Neuron (in vitro differentiated cells): ENCODE measurements around the gene ALPP.
"Not testable (repeated sequence)": the region's sequence is repeated elsewhere in the genome, so short reads cannot be mapped to it uniquely, and the experiment has no call there.

Experiments used
- H2AFZ ChIP-seq: one replicate; pipeline ENCODE4 v1.6.1; 2013; ENCODE audit warnings: low read depth, mild to moderate bottlenecking, inconsistent platforms, low read length, moderate library complexity
- H3K27me3 ChIP-seq: one replicate; pipeline ENCODE4 v1.6.1; 2013; ENCODE audit warnings: low read length; ENCODE audit not compliant: insufficient read depth
- H3K36me3 ChIP-seq: one replicate; pipeline ENCODE4 v1.6.1; 2013; ENCODE audit warnings: low read length; ENCODE audit not compliant: insufficient read depth
- H3K4me1 ChIP-seq: one replicate; pipeline ENCODE4 v1.6.1; 2013; ENCODE audit warnings: low read length; ENCODE audit not compliant: insufficient read depth
- H3K4me3 ChIP-seq: 2 replicates; pipeline ENCODE4 v1.5.1; 2013; ENCODE audit warnings: mild to moderate bottlenecking, low read length, moderate library complexity
- H3K9me3 ChIP-seq: one replicate; pipeline ENCODE4 v1.6.1; 2013; ENCODE audit warnings: low read length

Gene ALPP

DNA sequence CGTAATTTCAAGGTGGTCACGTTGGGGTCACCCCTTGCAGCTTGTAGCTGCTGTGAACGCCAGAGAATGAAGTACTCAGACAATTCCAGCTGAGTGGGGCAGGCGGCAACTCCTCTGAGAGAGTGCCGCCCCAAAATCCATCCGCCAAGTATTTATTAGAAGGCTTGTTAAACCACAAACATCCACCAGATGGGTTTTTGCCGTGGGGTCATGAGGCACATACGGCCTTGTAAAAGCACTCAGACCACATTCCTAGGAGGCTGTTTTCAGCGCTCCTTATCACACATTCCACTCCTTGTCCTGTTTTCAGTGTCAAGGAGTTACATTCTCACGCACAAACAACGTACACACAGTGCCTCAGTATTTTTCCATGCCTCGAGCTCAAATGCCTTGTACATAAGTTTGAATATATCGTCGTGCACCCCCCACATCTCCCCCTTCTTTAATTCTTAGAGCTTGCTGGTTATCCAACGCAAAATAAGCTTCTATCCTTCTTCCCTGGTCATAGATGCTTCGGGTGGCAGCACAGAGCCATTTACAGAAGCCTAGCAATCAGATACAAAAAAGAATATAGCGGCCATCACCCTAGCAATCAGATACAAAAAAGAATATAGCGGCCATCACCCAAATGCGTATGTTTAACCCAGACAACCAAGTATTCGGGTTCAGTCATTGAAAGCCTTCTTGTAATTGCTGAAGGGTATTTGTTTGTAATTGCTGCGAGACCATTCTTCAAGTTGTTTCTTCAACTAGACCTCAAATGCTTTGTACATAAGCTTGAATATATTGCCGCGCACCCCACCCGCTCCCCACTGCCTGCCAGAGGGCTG lies 7.3 kb downstream of the ALPP start:
- no peaks in the 10 kb centered on the region for H3K36me3 ChIP-seq
- H3K4me3 ChIP-seq: no peak overlapping the region
- H2AFZ ChIP-seq: no peak overlapping the region
- no peaks in the 10 kb centered on the region for H3K4me1 ChIP-seq
- H3K9me3 ChIP-seq: peaks cover 3% of the 10 kb centered on the region
- peaks cover 64% of the 10 kb centered on the region for H3K27me3 ChIP-seq

DNA sequence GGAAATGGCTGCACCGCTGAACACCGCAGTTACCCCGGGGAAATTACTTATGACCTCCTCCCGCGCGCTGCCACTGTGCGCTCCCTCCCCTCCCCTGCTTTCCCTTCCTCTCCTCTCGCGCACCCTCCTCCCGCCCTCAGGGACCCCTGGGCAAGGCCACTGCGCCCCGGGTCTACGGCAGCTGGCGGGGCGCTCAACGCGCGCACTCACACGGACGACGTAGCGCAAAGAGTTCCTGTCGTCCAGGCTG lies 7.9 kb downstream of the ALPP start:
- H3K27me3 ChIP-seq: peaks cover 69% of the 10 kb centered on the region
- H3K4me1 ChIP-seq: no peaks in the 10 kb centered on the region
- no peak overlapping the region for H2AFZ ChIP-seq
- peaks cover 3% of the 10 kb centered on the region for H3K9me3 ChIP-seq
- H3K36me3 ChIP-seq: no peaks in the 10 kb centered on the region
- H3K4me3 ChIP-seq: no peak overlapping the region

DNA sequence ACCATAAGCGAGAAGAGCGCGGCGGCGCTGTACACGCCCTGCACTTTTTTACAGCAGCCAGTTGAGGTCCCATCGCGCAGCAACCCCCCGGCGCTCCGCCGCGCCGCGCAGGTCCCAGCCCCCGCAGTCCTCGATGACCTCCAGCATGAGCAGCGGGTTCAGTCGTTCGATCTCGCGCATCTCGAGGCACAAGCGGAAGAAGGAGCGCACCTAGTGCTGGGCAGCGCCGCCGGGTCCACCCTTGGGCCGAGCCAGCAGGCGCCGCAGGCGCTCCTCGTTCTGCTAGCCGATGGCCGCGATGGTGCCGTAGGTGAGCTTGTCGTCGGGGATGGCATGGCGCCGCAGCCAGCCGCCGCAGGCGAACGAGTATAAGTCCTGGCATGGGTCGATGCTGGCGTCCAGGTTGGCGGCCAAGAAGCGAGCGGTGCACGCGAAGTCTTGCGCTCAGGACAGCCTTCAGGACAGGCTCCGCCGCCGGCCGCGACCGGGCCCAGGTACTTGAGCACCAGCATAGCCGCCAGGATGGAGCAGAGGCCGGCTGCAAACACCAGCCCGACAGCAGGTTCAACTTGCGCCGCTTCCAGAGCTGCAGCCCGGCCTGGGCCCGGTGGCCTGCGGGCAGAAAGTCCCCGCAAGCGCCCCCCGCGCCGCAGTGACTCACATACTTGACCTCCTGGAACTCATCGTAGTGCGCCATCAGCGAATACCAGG lies 8.3 kb downstream of the ALPP start:
- no peak overlapping the region for H3K4me3 ChIP-seq
- no peaks in the 10 kb centered on the region for H3K4me1 ChIP-seq
- no peaks in the 10 kb centered on the region for H3K36me3 ChIP-seq
- H3K27me3 ChIP-seq: peaks cover 69% of the 10 kb centered on the region
- peaks cover 3% of the 10 kb centered on the region for H3K9me3 ChIP-seq
- H2AFZ ChIP-seq: no peak overlapping the region

DNA sequence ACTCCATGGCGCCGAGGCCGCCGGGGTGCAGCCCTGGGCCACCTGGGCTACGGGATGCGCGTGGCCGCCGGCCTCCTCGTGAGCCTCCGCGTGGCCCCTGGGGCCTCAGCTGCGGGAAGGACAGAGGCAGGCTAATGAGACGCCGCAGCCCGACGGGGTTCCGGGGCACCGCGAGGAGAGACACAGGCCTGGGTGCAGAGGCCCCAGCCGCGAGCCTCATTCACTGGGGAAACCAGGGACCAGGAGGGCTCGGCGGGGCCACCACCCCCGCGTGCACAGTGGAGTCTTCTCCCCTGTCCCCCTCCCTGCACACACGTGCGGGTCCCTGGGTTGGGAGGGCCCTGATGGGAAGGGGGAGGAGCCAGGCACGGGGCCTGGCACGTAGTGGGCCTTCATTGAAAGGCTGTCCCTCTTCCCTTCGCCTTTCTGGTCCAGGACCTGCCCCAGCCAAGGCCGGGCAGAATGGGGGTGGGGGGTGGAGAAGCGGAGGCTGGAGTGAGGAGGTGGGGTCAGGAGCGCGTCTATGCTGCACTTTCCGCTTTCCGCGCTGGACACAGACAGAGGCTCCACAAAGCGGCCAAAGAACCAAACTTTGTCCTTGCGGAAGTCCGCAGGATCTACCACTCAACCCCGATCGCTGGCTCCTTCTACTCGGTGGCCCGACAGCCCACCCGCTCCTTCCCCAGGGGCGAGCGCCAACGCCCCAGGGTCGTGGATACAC lies 9.1 kb downstream of the ALPP start:
- H3K27me3 ChIP-seq: peaks cover 67% of the 10 kb centered on the region
- no peak overlapping the region for H3K4me3 ChIP-seq
- no peaks in the 10 kb centered on the region for H3K4me1 ChIP-seq
- H2AFZ ChIP-seq: no peak overlapping the region
- H3K36me3 ChIP-seq: no peaks in the 10 kb centered on the region
- peaks cover 3% of the 10 kb centered on the region for H3K9me3 ChIP-seq

DNA sequence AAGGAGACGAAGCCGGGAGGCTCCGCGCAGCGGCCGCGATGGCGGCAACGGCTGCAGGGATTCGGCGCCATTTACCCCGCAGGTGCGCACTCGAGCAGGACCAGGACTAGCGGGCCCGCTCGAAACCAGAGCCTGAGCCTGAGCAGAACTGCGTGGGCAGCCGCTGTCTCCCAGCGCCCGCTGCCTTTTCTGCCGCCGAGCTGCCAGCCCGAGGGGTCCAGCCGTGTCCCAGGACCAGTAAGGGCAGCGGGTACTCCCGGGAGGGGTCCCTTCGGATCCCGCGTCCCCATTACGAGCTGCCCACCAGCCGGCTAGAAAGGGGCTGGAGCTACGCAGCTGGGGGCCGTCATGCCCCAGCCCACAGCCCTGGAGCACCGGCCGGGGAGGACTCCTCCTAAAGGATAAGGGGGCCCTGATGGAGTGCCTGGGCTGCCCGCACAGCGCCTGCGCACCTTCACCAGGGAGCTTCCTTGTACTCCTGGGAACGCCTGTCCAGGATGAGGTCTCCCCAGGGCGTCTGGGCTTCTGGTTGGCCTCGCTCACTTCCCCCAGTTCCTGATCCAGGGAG lies 9.9 kb downstream of the ALPP start:
- H3K9me3 ChIP-seq: peaks cover 3% of the 10 kb centered on the region
- no peak overlapping the region for H3K4me3 ChIP-seq
- H3K4me1 ChIP-seq: no peaks in the 10 kb centered on the region
- peaks cover 63% of the 10 kb centered on the region for H3K27me3 ChIP-seq
- H3K36me3 ChIP-seq: no peaks in the 10 kb centered on the region
- H2AFZ ChIP-seq: no peak overlapping the region

DNA sequence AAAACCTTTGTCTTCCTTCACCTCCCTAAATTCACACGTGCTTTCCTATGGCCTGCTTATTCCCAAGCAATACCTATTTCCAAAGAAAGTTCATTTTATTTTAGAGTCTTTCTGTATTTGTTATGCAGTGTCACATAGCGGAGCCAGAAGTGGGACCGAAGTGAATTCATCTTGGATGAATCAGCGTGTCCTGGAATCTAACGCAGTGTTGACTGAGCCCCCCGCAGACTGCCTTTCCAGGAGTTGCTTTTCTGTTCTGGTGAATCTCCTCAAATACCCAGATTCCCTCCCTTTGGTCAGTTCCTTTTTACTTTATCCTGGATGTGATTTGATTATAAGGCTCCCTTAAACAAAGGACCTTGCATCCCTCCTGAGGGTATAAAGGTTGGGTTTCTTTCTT lies 10.8 kb downstream of the ALPP start:
- H3K36me3 ChIP-seq: no peaks in the 10 kb centered on the region
- no peaks in the 10 kb centered on the region for H3K4me1 ChIP-seq
- no peak overlapping the region for H3K4me3 ChIP-seq
- peaks cover 60% of the 10 kb centered on the region for H3K27me3 ChIP-seq
- peaks cover 3% of the 10 kb centered on the region for H3K9me3 ChIP-seq
- no peak overlapping the region for H2AFZ ChIP-seq

DNA sequence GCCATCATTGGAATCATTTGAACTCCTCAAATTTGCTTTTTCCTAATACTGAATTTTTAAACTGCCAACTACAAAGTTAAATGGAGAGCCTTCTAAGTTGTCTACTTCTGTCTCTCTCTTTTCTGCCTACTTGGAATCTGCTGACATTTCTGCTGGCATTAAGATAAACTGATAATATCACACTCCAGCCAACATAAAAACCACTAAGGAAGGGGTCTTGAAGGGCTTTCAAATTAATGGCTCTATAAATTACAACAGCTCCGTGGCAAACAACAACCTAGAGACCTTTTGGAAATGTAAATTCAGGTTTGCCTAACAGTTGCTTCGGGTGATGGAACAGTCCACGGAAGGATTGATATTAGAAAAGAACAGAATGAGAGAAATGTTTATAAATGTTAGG lies 12.1 kb downstream of the ALPP start:
- no peak overlapping the region for H2AFZ ChIP-seq
- no peak overlapping the region for H3K4me3 ChIP-seq
- H3K27me3 ChIP-seq: peaks cover 52% of the 10 kb centered on the region
- no peaks in the 10 kb centered on the region for H3K36me3 ChIP-seq
- H3K4me1 ChIP-seq: no peaks in the 10 kb centered on the region
- H3K9me3 ChIP-seq: peaks cover 3% of the 10 kb centered on the region

DNA sequence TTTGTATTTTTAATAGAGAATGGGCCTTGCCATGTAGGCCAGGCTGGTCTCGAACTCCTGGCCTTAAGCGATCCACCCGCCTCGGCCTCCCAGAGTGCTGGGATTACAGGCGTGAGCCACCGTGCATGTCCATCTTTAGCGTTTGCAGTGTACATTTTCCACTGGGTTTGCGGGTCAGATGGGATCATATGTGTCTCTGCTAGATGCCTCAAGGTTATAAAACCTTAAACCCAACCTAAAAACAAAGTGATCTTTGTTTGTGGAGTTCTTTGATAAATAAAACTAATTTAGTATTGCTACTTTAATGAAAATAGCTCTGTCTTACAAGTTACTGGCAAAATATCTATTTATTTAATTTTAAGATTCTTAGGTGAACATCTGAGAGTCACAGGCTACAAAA lies 15.0 kb downstream of the ALPP start:
- Histone ChIP-seq H3K4me3 (no peak overlapping the region), H3K4me1 (no peaks in the 10 kb centered on the region), H3K9me3 (no peaks in the 10 kb centered on the region), H3K27me3 (peaks cover 25% of the 10 kb centered on the region), H2AFZ (no peak overlapping the region), H3K36me3 (no peaks in the 10 kb centered on the region)

DNA sequence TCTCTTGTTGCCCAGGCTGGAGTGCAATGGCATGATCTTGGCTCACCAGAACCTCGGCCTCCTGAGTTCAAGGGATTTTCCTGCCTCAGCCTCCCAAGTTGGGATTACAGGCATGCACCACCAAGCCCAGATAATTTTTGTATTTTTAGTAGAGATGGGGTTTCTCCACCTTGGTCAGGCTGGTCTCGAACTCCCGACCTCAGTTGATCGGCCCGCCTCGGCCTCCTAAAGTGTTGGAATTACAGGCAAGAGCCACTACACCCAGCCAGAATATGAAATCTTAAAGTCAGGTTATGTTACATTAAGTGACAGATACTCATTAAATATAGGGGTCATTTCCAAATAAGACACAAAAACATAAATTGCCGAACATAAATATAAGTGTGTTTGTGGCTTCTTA lies 15.9 kb downstream of the ALPP start:
- H3K4me1 ChIP-seq, H3K9me3 ChIP-seq, H3K36me3 ChIP-seq, H2AFZ ChIP-seq, H3K4me3 ChIP-seq: not testable (repeated sequence)
- peaks cover 17% of the 10 kb centered on the region for H3K27me3 ChIP-seq

DNA sequence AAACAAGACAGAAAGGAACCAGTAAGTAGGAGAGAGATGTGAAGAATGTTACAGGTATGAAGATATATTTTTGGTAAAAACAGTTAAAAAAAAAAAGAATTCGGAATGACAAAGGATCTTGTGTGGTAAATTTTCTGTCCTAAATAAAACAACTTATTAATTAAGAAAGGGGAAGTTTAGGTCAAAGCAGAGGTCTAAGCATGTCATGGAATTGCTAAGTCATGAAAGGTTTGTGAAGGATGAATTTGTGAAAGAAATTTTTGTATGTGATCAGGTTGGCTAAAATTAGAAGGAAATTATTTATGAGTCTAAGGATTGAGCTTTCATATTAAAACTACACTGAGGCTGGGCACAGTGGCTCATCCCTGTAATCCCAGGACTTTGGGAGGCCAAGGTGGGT lies 17.0 kb downstream of the ALPP start:
- Histone ChIP-seq H3K9me3 (no peaks in the 10 kb centered on the region), H2AFZ (no peak overlapping the region), H3K36me3 (no peaks in the 10 kb centered on the region), H3K4me3 (no peak overlapping the region), H3K27me3 (peaks cover 8% of the 10 kb centered on the region), H3K4me1 (no peaks in the 10 kb centered on the region)

DNA sequence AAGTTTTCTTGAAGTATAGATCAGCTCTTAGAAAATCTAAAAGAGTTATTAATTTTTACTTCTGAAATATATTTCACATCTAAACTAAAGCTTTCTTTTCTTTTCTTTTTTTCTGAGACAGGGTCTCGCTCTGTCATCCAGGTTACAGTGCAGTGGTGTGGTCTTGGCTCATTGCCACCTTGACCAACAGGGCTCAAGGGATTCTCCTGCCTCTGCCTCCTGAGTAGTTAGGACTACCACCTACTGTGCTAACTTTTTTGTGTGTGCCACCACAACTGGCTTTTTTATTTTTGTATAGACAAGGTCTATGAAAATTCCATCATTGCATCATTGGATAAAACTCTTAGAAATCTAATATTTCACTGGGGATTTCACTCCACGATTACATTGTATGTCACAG lies 18.1 kb downstream of the ALPP start:
- Histone ChIP-seq H3K4me1 (no peaks in the 10 kb centered on the region), H2AFZ (no peak overlapping the region), H3K9me3 (no peaks in the 10 kb centered on the region), H3K27me3 (no peaks in the 10 kb centered on the region), H3K4me3 (no peak overlapping the region), H3K36me3 (no peaks in the 10 kb centered on the region)

DNA sequence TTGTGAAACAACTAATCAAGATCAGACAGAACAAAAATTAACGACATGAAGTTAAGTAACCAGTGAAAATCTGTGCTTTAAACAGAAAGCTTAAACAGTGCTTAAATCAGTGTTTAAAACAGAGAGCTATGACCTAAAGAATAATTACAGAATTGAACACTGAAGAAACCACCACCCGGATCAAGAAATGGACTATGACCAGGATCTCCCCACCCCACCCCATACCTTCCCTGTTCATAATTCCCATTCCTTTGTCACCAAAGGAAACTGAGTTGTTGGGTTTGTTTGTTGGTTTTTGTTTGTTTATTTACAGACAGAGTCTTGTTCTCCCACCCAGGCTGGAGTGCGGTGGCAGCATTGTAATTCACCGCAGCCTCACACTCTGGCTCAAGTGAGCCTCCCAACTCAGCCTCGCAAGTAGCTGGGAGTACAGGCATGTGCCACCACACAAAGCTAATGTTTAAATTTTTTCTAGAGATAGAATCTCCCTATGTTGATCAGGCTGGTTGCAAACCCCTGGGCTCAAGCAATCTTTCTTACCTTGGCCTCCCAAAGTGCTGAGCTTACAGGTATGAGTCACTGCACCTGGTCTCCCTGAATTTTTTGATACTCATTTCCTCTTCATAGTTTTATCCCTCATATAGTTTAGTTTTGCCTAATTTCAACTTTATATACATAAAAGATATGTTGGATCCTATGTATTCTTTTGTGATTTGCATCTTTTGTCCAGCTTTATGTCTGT lies 19.9 kb downstream of the ALPP start:
- Histone ChIP-seq H3K4me3 (no peak overlapping the region), H3K36me3 (no peaks in the 10 kb centered on the region), H3K9me3 (no peaks in the 10 kb centered on the region), H3K27me3 (no peaks in the 10 kb centered on the region), H2AFZ (no peak overlapping the region), H3K4me1 (no peaks in the 10 kb centered on the region)
